Cerebellar nuclear complex (tissue), 1 donor: ENCODE results near the gene ZFAND3.

Source experiments
- DNase-seq, 2 experiments: peaks; one replicate each; lab custom pipeline; 2025; lab: John Stamatoyannopoulos, UW

The ZFAND3 gene

DNA sequence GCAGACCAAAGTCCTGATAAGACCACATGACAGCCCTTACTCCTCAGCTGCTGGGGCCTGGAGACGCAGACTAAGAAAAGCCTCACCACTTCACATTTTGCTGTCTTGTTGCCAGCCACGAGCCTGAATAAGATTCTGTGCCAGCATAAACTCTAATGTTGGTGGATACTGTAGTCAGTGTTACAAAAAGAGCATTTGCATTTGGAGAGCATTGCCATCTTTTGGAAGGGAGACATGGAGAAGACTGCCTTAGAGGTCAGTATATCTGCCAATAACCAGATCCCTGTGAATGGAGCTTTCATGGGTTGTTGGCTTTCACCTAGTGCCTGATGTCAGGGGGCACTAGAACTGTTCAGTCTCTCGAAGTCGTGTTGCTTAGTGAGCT, 315.2 kb downstream of the ZFAND3 start:
- no peak for DNase-seq

DNA sequence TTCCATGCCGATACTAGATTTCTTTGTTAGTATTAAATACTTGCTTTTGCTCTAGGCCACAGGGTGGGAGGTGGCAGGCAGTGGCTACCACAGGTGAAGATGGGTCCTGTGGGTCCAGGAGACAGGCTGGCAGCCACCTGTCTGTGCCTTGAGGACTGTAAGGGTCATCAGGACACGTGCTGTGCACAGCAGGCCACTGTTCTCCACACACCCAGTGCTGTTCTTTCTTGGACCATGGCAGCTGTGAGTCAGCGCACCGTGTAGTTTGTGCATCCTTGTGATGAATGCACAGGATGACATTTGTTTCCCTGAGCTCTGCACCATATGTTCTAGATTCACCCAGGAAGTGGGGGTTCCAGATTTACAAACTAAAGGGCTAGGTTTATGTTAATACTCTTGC, 317.0 kb downstream of the ZFAND3 start:
- DNase-seq: no peak

DNA sequence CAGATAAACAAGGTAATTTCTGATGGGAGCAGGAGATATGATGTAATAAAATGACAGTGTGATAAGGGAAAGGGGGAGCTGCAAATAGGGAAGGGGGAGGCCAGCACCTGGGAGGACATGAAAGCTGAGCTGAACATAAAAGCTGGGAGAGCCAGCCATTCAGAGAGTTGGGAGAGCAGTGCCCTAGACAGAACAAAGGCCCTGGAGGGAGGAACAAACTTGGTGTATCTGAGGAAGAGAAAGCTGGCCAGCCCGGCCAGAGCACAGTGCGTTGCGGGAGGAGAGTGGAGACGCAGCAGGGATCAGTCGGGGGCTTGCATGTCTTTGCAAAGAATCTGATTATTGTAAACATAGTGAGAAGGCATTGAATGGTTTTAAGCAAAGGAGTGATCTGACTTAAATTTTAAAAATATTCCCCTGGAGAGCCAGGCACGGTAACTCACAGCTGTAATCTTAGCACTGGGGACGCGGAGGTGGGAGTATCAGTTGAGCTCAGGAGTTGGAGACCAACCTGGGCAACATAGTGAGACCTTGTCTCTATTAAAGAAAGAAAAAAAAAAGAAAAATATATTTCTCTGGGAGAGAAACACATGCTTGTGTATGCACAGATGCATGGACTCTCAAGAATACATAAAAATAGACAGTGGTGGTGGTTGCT, 318.2 kb downstream of the ZFAND3 start:
- DNase-seq: no peak

DNA sequence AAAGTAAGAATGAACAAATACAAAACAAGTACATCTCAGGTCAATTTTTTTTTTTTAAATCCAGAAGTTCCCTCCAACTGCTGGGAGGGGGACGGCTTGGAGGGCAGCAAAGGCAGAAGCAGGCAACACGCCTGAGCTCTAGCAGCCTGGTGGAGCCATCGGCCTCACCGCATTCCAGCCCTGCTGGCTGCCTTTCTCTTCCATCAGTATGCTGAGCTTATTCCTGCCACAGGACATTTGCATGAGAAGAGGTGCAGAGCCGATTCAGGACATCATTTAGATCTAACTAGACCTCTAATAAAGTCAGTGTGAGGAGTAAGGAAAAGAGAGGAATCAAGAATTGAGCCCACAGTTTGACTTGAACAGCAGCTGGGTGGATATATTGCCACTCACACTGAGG, 318.8 kb downstream of the ZFAND3 start:
- DNase-seq: no peak

DNA sequence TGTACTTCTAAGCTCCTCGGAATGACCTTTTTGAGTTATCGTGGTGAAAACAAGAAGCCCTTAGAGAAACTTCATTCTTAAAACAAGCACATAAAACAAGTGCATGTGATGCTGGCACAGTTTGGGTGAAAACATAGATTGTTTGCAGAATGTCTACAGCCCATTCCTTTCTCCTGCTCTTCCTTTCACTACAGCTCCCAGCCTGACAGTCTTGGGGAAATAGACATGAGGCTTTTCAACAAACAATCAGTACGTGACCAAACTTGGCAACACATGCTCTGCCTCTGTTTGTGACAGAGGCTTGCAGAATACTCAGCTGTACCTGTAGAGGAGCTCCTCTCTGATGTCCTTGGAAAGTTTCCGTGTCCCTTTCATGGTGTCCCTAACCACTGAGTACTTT, 321.6 kb downstream of the ZFAND3 start:
- DNase-seq: no peak

DNA sequence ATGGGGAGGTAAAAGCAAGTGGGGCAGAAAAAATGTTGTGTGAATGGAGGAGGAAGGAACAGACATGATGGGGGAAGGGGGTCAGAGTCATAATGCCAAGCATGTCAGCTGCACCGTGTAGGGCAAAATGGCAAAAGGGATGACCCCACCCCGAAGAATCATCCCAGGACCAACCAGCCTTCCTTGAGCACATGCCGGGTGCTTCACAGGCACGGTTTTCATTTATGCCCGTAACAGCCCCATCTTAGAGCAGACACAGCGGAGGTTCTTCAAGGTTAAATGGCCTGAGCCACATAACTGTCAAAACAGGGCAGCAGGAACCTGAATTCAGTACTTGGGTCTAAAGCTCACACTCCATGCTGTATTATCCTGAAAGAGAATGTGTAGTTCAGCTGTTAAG, 322.2 kb downstream of the ZFAND3 start:
- DNase-seq: no peak

DNA sequence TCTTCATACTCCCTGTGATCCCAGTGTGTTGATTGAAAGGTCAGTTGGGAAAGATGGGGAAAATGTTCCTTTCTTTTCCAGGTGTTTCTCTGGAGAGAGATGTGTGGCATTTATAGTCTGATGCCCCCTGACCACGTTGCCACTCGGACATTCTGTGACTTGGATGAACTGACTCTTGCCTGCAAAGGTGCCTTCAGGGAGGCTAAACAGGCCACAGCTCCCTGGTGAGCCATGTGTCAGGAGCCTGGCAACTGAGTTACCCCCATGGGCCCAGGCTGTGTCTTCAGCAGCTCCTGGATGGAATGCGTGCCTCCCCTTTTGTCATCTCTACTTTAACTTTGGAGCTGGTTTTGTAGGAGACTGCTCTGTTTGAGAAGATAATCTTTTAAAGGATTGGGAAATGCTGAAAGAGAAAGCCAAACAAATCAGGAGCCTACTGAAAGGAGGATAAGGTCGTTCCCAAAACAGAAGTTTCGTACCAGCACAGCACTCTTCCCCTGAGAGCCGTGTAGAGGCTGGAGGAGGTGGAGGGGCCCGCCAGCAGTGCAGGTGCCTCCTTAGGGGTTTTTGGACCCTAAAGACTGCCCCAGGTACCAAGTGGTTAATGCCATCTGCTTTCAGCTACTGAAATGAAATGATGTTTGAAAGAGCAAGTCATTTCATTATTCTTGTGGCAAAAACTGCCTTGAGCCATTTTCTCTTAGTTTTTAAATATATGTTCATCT, 322.8 kb downstream of the ZFAND3 start:
- DNase-seq: no peak

DNA sequence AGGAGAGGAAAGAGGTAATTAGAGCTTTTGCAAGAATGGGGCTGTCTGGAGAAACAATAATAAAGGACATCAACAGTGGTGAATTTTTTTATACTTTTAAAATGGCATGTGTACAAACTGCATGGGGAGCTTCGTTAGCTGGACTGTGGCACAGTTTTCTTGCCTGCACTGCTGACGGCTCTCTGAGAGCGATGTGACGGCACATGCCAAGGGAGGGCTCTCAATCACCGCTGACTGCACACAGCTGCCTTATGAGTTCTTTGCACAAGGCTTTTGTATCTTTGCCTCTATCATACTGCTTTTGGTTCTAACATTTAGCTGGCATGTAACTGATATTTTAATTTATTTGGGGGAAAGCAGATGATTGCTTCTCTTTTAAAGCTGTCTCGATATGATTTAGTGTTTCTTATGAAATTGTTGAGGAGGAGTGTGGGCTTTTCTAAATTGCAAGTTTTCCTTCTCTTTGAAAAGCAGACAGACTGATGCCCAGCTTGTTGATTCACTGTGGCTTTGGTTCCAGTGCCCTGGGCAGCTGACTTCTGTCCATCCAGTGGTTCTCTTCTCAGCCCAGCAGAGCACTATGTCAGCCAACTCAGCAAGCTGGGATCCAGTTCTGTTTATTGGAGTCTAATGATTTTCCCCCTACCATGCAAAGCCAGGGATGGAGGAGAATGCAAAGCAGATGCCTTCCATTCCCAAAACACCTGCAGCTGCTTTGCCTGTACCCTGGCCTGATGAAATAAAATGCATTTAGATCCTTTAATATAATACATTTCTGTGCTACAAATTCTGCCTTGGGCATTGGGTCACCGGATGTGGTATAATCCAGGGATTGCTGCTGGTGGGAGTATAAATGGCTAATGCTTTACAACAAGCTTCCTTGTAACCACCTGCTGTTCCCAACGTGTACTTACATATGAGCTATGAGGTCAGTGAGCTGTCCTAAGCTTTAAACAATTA, 323.9 kb downstream of the ZFAND3 start:
- no peak for DNase-seq

DNA sequence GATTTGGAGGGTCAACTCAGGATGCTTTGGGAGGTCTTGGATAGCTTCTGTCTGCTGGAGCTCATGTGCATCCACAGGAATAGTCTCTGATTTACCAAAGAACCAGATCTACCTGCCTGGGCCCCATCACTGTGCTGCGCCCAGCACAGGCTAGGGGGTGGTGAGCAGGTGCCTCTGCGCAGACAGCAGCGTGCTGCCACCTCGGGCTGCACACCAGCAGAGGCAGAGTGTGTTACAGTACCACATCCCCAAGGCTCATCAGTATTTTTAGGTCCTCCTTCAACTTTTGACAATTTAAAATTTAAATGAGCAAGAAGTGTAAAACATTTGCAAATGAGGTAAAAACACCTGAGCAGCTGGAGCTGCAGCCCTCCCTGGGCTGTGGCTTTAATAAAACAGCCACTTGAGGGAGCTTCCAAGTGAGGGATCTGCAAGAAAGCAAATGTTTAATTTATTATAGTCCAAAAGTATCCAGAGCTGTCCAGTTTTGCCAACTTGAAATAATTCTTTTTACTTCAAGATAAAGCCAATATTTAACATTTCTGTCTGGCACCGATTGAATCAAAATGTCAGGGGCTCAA, 324.9 kb downstream of the ZFAND3 start:
- DNase-seq: no peak

DNA sequence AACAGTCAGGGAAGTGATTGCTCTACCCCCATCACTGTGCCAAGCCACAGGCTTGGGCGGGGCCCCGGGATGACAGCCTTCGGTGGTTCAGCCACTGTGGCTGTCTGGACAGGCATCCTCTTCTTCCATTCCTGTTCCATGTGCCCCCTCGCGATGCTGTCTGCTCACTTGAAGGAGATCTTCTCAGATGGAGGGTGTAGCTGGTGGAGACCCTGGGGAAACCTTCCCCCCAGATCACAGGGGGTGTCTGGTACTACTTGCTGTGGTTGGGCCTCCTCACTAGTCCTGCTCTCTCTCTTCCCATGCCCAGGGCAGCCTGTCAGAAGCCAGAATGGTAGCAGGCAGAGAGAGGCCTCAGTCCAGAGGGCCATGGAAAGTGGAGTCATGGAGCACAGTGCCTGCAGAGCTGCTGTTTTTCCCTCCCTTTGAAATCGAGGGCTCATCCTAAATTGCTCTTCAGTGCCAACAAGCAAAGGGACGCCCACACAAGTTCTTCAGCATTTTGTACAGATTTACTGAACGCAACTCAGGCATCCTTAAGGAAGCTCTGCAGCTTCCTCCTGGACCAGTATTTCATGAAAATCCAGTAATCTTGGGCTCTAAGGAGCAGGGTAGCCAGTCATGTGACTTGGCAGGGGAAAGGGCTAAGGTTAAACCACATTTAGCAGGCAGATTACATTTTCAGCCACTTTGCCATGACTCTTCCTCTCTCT, 326.6 kb downstream of the ZFAND3 start:
- no peak for DNase-seq

DNA sequence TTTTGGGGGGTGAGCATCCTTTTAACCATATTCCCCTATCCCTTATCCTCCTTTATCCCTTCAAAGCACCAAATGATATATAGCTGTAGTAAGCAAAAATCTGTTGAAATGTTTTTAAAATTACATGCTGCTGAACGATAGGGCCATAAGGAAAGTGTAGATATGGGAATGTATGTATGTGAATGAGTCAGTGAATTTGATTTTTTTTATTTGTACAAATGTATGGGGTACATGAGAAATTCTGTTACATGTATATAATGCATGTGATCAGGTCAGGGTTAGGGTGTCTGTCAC, 327.2 kb downstream of the ZFAND3 start:
- DNase-seq: no peak

DNA sequence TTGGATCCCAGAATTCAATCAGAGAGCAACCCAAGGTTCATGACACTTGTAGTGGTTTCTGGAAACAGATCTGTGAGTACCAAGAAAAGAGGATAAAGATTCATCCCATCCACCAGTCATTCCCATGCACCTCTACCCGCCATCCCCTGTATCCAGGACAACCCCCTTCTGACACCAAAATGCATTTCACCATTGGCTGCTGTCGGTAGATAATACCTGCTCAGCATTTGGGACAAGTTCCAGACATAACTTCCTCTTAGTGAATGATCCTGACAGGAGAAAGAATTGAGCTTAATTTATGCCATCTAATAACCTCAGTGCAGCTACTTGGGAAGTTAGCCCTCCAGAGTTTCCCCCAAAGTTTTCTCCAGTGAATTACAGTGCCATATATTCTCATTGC, 329.1 kb downstream of the ZFAND3 start:
- no peak for DNase-seq

DNA sequence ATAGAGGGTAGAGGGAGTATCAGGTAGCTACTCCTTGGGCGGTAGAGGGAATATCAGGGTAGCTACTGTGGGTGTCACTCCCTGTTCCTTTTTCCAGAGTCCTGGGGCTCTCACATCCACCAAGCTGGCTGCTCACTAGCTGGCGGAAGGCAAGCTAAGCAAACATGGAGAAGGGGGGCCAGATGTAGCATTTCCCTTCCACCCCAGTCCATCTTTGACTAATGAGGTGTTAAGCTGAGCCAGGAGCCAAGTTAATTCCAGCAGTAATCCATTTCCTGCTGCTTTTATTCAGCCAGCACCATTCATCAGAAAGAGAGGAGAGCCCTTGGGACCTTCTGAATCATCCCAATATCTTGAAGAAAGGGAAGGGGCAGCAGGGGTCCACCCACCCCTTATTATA, 330.0 kb downstream of the ZFAND3 start:
- no peak for DNase-seq

DNA sequence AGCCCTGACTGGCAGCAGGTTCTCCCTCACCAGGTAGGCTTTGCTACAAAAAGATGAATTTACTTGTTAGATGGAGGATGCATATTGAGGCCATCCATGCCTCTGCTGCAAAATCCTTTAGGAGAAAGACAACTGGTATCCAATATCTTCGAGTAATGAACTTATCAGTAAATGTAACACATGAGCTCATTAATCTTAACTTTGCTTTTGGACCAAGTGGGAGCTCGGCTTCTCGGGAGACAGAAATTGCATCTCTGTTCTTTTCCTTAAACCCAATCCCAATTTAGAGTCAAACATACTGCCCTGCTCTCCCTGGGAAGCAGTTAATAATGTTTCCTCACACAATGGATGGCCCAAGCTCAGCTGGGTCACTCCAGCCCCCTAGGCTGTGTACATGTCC, 330.5 kb downstream of the ZFAND3 start:
- DNase-seq: no peak

DNA sequence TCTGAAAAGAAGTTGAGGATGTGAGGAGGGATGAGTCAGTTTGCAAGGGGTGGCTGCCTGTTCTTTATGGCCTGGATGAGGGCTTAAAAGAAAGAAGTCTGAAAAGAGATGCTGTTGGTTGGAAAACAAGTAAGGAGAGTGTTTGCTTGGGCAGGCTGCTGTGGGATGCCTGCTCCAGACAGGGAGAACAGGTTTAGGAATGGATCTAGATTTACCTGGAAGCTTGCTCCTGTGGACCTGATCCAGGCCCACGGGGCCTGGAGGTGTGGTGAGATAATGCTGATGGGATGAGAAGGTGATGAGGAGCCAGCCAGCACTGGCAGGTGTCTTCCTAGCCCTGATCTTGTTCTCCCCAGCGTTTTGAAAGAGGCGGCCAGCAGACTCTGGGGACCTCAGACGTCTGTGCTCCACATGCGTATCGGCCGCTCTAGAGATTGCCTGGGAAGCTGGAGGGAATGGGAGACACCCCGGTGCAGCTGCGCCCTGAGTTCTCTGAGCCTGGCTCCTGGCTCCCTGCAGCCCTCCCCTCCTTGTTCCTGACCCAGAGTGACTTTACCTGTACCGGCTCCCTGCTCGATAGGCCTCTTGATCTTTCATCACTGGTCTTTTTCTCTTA, 331.3 kb downstream of the ZFAND3 start:
- DNase-seq: no peak

DNA sequence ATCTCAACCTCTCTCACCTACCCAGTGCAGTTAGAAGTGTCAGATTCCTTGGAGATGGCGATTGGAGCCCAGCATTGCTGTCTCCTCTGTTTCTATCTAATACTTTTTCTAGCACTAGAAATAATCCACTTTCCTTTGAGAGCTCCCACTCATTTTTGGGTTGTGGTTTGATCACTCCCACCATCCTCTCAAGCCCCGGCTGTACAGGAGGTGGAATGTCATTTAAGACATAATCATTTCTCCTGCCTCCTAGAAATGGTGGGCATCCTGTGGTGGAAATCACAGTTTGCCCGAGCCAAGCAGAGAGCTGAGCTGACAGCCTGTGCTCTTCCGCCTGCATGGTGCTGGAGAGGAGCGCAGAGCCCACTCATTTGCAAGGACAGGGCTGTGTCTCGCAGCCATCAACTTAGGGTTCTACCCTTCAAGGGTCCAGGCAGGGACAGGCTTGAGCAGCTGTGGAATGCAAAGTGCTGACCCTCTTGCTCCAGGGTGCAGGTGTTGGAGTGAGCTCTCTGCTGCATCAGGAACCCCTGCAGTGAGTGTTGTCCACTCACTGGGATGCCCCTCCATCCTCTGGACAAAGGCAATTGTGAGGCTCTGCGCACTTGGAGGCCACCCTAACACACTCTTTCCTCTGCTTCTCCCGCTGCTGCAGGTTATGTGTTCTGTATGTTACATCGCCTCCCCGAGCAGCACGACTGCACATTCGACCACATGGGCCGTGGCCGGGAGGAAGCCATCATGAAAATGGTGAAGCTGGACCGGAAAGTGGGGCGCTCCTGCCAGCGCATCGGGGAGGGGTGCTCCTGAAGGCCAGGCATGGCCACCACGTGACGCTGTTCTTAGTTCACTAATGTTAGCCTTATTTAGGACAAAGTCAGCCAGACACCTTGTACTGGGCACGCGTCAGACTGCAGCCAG, 332.3 kb downstream of the ZFAND3 start:
- no peak for DNase-seq

DNA sequence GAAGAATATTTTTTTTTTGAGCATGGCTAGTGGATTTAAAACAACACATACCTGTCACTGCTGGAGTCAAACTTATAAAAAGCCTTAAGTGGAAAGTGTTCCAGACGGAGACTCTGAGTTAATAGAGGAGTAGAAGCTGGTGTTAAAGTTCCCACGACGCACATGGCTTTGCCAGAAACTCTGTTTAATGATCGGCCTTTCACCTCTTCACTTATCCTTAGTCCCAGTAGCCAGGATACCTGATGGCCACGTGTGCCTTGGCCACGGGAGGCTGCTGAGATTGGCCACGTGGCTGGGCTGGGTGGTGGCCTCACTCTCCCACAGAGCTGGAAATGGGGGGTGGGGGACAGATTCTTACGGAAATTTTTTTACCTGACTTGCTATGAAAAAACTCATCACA, 333.1 kb downstream of the ZFAND3 start:
- no peak for DNase-seq

DNA sequence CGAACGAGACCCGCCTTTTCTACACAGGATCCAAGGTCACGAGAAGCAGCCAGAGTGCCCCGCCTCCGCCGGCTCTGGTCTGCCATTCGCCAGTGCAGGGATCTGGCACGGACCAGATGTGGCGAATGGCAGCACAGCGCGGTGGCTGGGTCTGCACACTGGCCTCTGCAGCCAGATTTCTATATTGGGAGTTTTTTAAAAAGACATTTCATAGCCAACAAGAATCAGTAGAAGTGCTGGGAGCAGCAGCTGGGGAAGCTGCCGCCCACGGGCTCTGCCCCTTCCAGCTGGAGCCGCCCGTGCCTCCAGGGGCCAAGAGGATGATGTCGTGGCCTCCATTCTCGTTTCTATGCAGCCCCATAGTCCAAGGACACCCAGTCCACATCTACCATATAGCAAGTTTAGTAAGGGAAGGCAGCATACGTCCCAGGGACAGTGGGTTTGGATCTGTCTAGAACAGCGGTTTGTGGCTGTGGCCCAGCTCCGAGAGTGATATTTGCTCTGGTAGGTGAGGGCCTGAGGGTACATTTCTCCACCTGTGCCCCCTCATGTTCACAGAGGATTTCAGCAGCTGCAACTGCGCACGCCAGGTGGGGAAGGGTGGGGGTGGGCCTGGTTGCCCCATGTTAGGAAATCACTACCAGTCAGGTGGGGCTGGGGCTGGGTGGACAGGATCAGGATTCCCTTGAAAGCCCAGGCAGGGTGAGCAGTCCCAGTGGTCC, 333.7 kb downstream of the ZFAND3 start:
- no peak for DNase-seq

DNA sequence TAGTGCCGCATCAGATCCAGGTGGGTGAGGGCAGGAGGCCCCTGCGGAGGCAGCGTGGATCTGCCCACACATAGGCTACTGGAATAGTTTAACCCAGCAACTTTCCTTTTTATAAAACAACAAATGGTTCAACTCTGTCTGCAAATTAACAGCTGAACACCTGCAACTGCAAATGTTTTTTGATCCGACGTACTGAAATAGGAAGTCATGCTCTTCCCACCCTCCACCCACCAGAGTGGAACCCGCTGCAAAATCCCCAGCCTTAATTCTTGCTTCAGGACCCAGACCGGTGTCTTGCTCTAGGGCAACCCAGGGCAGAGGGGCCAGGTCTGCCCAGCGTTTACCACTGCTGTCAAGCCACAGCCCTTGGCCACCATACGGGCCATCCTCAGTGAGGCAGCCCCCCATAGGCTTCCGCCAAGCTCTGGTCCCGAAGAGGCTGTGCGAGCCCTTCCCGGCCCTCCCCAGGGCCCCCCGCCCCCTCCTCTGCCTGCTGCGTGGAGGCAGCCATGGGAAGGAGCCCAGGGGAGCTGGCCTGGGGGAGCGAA, 334.3 kb downstream of the ZFAND3 start:
- no peak for DNase-seq

DNA sequence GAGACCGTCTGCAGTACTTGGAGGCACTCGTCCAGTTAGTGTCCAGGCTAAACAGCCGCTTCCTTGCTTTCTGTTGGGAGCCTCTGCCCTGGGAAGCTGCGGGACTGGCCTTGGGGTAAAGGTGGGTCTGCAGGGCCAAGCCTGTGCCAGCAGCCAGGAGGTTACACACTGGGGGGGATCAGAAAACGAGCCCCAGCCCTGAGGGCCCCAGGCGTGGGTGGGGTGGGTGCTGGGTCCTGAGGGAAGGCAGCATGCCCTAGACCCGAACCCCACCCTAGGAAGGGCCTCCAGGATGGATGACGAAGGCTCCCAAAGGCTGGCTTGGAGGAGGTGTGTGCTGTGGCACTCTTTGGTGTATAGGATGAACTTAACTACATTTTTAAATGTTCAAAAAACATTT, 335.2 kb downstream of the ZFAND3 start:
- no peak for DNase-seq
